ENCODE measurements around the gene ADAMTS15. TPM values are rescaled to one million over a fixed set of nuclear protein-coding genes. Genes with fewer than 3 reads are reported as not detected.
A peak's percentile ranks its signal among the peaks of the same experiment; 100 is the strongest.

ADAMTS15 gene
- total and polyA plus RNA-seq, 11 donors: 5.3 to 71.0 (median 16.7) TPM

GRCh38 chr11:130414107-130415080 is 34.1 kb upstream of the ADAMTS15 start:
- no peaks in the 10 kb centered on the region for H3K36me3 ChIP-seq
- H3K4me1 ChIP-seq: no peaks in the 10 kb centered on the region
- H3K4me3 ChIP-seq: no peak overlapping the region
- no peak for DNase-seq
- H3K27me3 ChIP-seq: no peaks in the 10 kb centered on the region
- 77 to 84% (median 79%) methylated on average over 23 to 24 of the region's 24 CpGs for WGBS, 4 donors
- TF ChIP-seq CTCF (IDR thresholded peaks at IDR 0.05): no peak
- no peak for TF ChIP-seq POLR2A (IDR thresholded peaks at IDR 0.05)
- ATAC-seq: no peak
- intact Hi-C loops (cut with DNase I): no loop called here
- peak overlapping the region in 1 of 12 donors; percentile 31 for H3K27ac ChIP-seq
- no peaks in the 10 kb centered on the region for H3K9me3 ChIP-seq

GRCh38 chr11:130415731-130416529 is 32.5 kb upstream of the ADAMTS15 start:
- Histone ChIP-seq H3K27ac (no peak overlapping the region), H3K27me3 (no peaks in the 10 kb centered on the region), H3K9me3 (no peaks in the 10 kb centered on the region), H3K4me3 (no peak overlapping the region), H3K36me3 (no peaks in the 10 kb centered on the region), H3K4me1 (peaks cover 0 to 9% (median 0%) of the 10 kb centered on the region in 12 donors)
- TF ChIP-seq POLR2A (IDR thresholded peaks at IDR 0.05) (no peak), CTCF (IDR thresholded peaks at IDR 0.05) (no peak)
- intact Hi-C loops (cut with DNase I): no loop called here
- DNase-seq: no peak
- ATAC-seq: no peak
- WGBS, 4 donors: 81 to 88% (median 84%) methylated on average over 29 to 37 of the region's 37 CpGs

- no peak overlapping the region for H3K4me3 ChIP-seq
- intact Hi-C loops (cut with DNase I): no loop called here
- ATAC-seq (no peak), DNase-seq (no peak)
- H3K4me1 ChIP-seq: peaks cover 0 to 13% (median 0%) of the 10 kb centered on the region in 12 donors
- WGBS, 4 donors: 76 to 86% (median 81%) methylated on average over 11 to 12 of the region's 12 CpGs
- H3K9me3 ChIP-seq: no peaks in the 10 kb centered on the region
- H3K36me3 ChIP-seq: no peaks in the 10 kb centered on the region
- H3K27ac ChIP-seq: no peak overlapping the region
- no peak for TF ChIP-seq POLR2A (IDR thresholded peaks at IDR 0.05)
- no peak for TF ChIP-seq CTCF (IDR thresholded peaks at IDR 0.05)
- H3K27me3 ChIP-seq: no peaks in the 10 kb centered on the region
Measured at GRCh38 chr11:130416530-130416882, 31.9 kb upstream of the ADAMTS15 start.

GRCh38 chr11:130416906-130417305 is 31.5 kb upstream of the ADAMTS15 start:
- Histone ChIP-seq H3K27ac (no peak overlapping the region), H3K9me3 (no peaks in the 10 kb centered on the region), H3K4me1 (peaks cover 0 to 13% (median 0%) of the 10 kb centered on the region in 12 donors), H3K27me3 (no peaks in the 10 kb centered on the region), H3K4me3 (no peak overlapping the region), H3K36me3 (no peaks in the 10 kb centered on the region)
- DNase-seq: no peak
- intact Hi-C loops (cut with DNase I): no loop called here
- ATAC-seq: no peak
- 92 to 97% (median 94%) methylated on average over 11 of the region's 11 CpGs for WGBS, 4 donors
- no peak for TF ChIP-seq POLR2A (IDR thresholded peaks at IDR 0.05)
- no peak for TF ChIP-seq CTCF (IDR thresholded peaks at IDR 0.05)

Measured in heart left ventricle (tissue), 16 donors.